Ascending aorta (tissue), 2 donors: ENCODE data around the gene SAMD11. TPM values are rescaled to one million over a fixed set of nuclear protein-coding genes. Genes with fewer than 3 reads are reported as not detected.

Experiments used
- DNase-seq, 2 donors: peaks; one replicate each; pipeline ENCODE4 v3.0.0-alpha.2; 2019; ENCODE audit warnings: low spot score in 2 of 2
- H3K27ac ChIP-seq, 2 donors: fragments of 200-600 bp; sonication (generic); one replicate each; pipeline ENCODE4 v1.5.1; 2016 to 2017; ENCODE audit warnings: mild to moderate bottlenecking in 1 of 2
- H3K27me3 ChIP-seq: fragments of 200-600 bp; sonication (generic); one replicate; pipeline ENCODE4 v1.5.1; 2017
- H3K36me3 ChIP-seq, 2 donors: fragments of 200-600 bp; sonication (generic); one replicate each; pipeline ENCODE4 v1.5.1; 2016
- H3K4me1 ChIP-seq, 2 donors: fragments of 200-600 bp; sonication (generic); one replicate each; pipeline ENCODE4 v1.5.1; 2016 to 2017; ENCODE audit warnings: mild to moderate bottlenecking in 1 of 2
- H3K4me3 ChIP-seq, 2 donors: fragments of 200-600 bp; sonication (generic); one replicate each; pipeline ENCODE4 v1.5.1; 2016 to 2017; ENCODE audit warnings: mild to moderate bottlenecking in 1 of 2
- H3K9me3 ChIP-seq, 2 donors: fragments of 200-600 bp; sonication (generic); one replicate each; pipeline ENCODE4 v1.5.1; 2016
- CTCF ChIP-seq, 3 experiments: fragments of 200-600 bp in 2 of 3; fragments of 450-650 bp in 1 of 3; sonication (generic) in 2 of 3; IDR thresholded peaks; one replicate each; pipeline ENCODE4 v1.5.1; 2016 to 2019; ENCODE audit warnings: antibody characterized with exemption in 3 of 3, mild to moderate bottlenecking in 1 of 3, moderate library complexity in 1 of 3
- intact Hi-C: fragments of 100-400 bp; cut with DNase I; formaldehyde crosslinking; loops from one replicate; pipeline ENCODE4 v1.15.1; 2023
- total RNA-seq: library from RNA; depleted of rRNA; stranded (reverse); fragments of >200 nt; gene quantifications from one replicate; pipeline ENCODE4 v1.1.0, GENCODE V29; 2016

The SAMD11 gene
- total RNA-seq, 1 donor from 2014 or later, result 9.7 TPM

GRCh38 chr1:963746-964525, 40.2 kb downstream of the SAMD11 start:
- H3K4me3 ChIP-seq, result no peak overlapping the region
- intact Hi-C loops, result no loop called here

GRCh38 chr1:964691-965525, 41.2 kb downstream of the SAMD11 start:
- Histone ChIP-seq H3K4me3 (no peak overlapping the region), H3K4me1 (peaks cover 8 to 11% of the 10 kb centered on the region in 2 donors), H3K27ac (no peak overlapping the region), H3K36me3 (peaks cover 4 to 11% of the 10 kb centered on the region in 2 donors), H3K27me3 (no peaks in the 10 kb centered on the region), H3K9me3 (no peaks in the 10 kb centered on the region)
- intact Hi-C loops, result no loop called here
- DNase-seq, result no peak
- no peak for TF ChIP-seq CTCF (IDR thresholded peaks at IDR 0.05)

More at GRCh38 chr1:963746-964525, 40.2 kb downstream of the SAMD11 start:
- peaks cover 8 to 17% of the 10 kb centered on the region in 2 donors for H3K4me1 ChIP-seq
- H3K27ac ChIP-seq, result no peak overlapping the region
- H3K9me3 ChIP-seq, result no peaks in the 10 kb centered on the region
- no peak for DNase-seq
- no peaks in the 10 kb centered on the region for H3K27me3 ChIP-seq
- H3K36me3 ChIP-seq, result peaks cover 4 to 11% of the 10 kb centered on the region in 2 donors
- no peak for TF ChIP-seq CTCF (IDR thresholded peaks at IDR 0.05)

DNA sequence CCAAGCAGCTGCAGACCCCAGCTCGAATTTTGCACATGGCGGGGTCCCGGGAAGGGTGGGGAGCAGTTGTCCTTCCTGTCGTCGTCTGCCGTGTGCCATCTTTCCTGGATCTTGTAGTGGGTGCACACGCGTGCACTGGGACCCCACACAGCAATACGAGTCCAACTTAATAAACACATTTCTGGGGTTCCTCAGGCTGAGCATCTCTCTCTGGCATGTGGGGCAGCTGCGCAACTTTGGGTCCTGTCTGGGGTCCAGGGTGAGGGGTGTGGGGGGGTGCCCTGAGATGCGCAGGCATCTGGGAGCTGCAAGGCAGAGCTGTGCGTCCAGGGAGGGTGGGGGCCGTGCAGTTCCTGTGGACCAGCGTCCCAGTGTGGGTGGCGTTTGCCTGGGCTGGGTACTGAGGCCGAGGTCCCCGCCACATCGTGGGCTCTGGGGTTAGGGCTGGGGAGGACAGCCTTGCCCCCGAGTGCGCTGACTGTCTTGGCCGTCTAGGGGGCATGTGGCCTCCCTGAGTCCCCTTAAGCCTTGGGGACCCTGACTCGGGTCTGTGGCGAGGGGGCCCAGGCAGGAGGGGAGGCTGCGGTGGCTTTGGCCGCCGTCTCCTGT, 41.9 kb downstream of the SAMD11 start:
- no peak for TF ChIP-seq CTCF (IDR thresholded peaks at IDR 0.05)
- Histone ChIP-seq H3K36me3 (peaks cover 4 to 11% of the 10 kb centered on the region in 2 donors), H3K4me1 (peaks cover 8 to 9% of the 10 kb centered on the region in 2 donors), H3K27me3 (peaks cover 1% of the 10 kb centered on the region), H3K9me3 (no peaks in the 10 kb centered on the region), H3K4me3 (peak overlapping the region in 1 of 2 donors; percentile 77), H3K27ac (no peak overlapping the region)
- intact Hi-C loops, result no loop called here
- DNase-seq, result no peak

DNA sequence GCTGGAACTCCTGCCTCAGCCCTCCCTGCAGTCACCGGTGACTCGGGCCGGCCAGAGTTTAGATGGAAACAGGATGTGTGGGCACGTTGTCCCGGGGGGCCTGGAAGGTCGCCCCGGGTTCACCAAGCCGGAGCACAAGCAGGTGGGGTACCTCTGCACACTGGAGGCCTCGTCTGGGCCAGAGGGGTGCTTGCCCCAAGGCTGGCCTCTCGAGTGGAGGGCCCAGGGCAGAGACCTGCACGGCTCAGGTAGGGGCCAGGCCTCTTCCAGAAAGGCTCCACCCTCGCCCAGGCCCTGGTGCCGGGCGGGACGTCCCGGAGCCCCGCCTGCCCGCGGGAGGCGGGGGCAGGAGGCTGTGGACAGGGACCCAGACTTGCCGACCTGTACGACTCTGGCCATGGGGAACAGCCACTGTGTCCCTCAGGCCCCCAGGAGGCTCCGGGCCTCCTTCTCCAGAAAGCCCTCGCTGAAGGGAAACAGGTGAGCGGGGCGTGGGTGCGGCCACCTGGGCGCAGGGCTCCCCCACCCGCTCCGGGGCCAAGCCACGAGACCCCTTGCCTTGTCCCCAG, 42.5 kb downstream of the SAMD11 start, which contains the start of gene PLEKHN1:
TSS of gene PLEKHN1 (plus strand) at position 348 of the 569 bp plus-strand sequence. CDS start at position 398, 50 bp downstream.
- TF ChIP-seq CTCF (IDR thresholded peaks at IDR 0.05), result no peak
- DNase-seq, result no peak
- Histone ChIP-seq H3K4me1 (peaks cover 8% of the 10 kb centered on the region in 2 donors), H3K36me3 (peaks cover 4 to 11% of the 10 kb centered on the region in 2 donors), H3K27me3 (peaks cover 7% of the 10 kb centered on the region), H3K27ac (peak within 1 kb of the TSS in 1 of 2 donors; percentile 67), H3K4me3 (peak within 1 kb of the TSS; percentile 62 to 77), H3K9me3 (no peaks in the 10 kb centered on the region)
- intact Hi-C loops, result no loop called here

DNA sequence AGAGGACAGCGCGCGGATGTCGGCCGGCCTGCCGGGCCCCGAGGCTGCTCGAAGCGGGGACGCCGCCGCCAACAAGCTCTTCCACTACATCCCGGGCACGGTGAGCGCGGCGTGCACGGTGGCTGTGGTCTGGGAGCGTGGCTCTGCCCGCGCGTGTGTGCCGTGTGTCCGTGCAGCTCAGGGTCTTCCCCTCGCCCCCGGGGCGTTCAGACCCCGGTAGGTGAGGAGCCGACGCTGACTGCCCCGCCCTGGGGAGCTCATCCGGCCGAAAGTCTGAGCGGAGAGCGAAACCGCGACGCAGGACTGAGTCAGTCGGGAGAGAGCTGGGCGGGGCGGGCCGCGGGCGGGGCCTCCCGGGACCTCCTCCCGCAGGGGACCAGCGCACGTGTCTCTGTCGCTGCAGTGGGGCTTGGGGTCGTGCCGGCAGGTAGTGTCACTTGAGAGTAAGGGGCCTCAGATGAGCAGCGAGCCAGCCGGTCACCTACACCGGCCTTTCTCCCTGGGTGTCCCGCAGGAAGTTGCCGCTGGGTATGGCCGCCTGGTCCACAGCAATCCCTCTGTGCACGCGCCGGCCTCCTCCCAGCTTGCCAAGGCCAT, 43.1 kb downstream of the SAMD11 start:
- Histone ChIP-seq H3K36me3 (peaks cover 4 to 11% of the 10 kb centered on the region in 2 donors), H3K27me3 (peaks cover 13% of the 10 kb centered on the region), H3K4me3 (peak overlapping the region; percentile 62 to 77), H3K9me3 (no peaks in the 10 kb centered on the region), H3K27ac (peak overlapping the region in 1 of 2 donors; percentile 67), H3K4me1 (peaks cover 4 to 8% of the 10 kb centered on the region in 2 donors)
- peak; percentile 25 to 79 for DNase-seq
- intact Hi-C loops, result no loop called here
- TF ChIP-seq CTCF (IDR thresholded peaks at IDR 0.05), result no peak
